Measurements from ENCODE around the gene IPO11.

The IPO11 gene

GRCh38 chr5:62574599-62574998 lies 162.0 kb downstream of the IPO11 start:
- no peak for DNase-seq

- no peak for DNase-seq
These were observed 162.5 kb downstream of the IPO11 start for GRCh38 chr5:62575066-62575465.

GRCh38 chr5:62575489-62575888 lies 162.9 kb downstream of the IPO11 start:
- no peak for DNase-seq

GRCh38 chr5:62576570-62577170 lies 164.1 kb downstream of the IPO11 start:
- DNase-seq = no peak

GRCh38 chr5:62577488-62577887 lies 164.9 kb downstream of the IPO11 start:
- no peak for DNase-seq

GRCh38 chr5:62578540-62578939 lies 166.0 kb downstream of the IPO11 start, which contains the start of gene LRRC70:
Gene LRRC70 (plus strand): TSS chr5:62578819. CDS start chr5:62579439, 620 bp downstream.
- DNase-seq = no peak

- DNase-seq = no peak
These were observed 167.2 kb downstream of the IPO11 start for GRCh38 chr5:62579761-62580160.

- DNase-seq = no peak
These were observed 169.5 kb downstream of the IPO11 start for GRCh38 chr5:62581836-62582597.

GRCh38 chr5:62584391-62584790 lies 171.8 kb downstream of the IPO11 start:
- no peak for DNase-seq

- no peak for DNase-seq
These were observed 172.7 kb downstream of the IPO11 start for GRCh38 chr5:62585306-62585705.

GRCh38 chr5:62585751-62586150 lies 173.2 kb downstream of the IPO11 start:
- no peak for DNase-seq

GRCh38 chr5:62587737-62588136 lies 175.2 kb downstream of the IPO11 start:
- DNase-seq = no peak

GRCh38 chr5:62588668-62589067 lies 176.1 kb downstream of the IPO11 start:
- no peak for DNase-seq

- no peak for DNase-seq
These were observed 176.9 kb downstream of the IPO11 start for GRCh38 chr5:62589504-62589903.

- no peak for DNase-seq
These were observed 177.8 kb downstream of the IPO11 start for GRCh38 chr5:62590387-62590786.

GRCh38 chr5:62592558-62592957 lies 180.0 kb downstream of the IPO11 start:
- no peak for DNase-seq

GRCh38 chr5:62593331-62593730 lies 180.8 kb downstream of the IPO11 start:
- DNase-seq = no peak

GRCh38 chr5:62594364-62594984 lies 181.9 kb downstream of the IPO11 start:
- DNase-seq = no peak

GRCh38 chr5:62596096-62596495 lies 183.5 kb downstream of the IPO11 start:
- DNase-seq = no peak

GRCh38 chr5:62596691-62597090 lies 184.1 kb downstream of the IPO11 start:
- DNase-seq = no peak

GRCh38 chr5:62597314-62597713 lies 184.8 kb downstream of the IPO11 start:
- no peak for DNase-seq

- no peak for DNase-seq
These were observed 188.1 kb downstream of the IPO11 start for GRCh38 chr5:62600560-62601252.

- no peak for DNase-seq
These were observed 191.4 kb downstream of the IPO11 start for GRCh38 chr5:62603934-62604333.

GRCh38 chr5:62605638-62606037 lies 193.1 kb downstream of the IPO11 start:
- DNase-seq = no peak
